GM12878 (cell line): ENCODE data around the gene HGS. TPM values are rescaled to one million over a fixed set of nuclear protein-coding genes. Genes with fewer than 3 reads are reported as not detected.
A peak's percentile ranks its signal among the peaks of the same experiment; 100 is the strongest.

ENCODE experiments used
- ATAC-seq: fragments of 200-7000 bp; cut with Tn5 transposase; 3 replicates; pipeline ENCODE4 v1.9.1; 2020; ENCODE audit warnings: mild to moderate bottlenecking, moderate library complexity
- BruUV-seq: library from RNA; stranded (reverse); fragments of 400-500 nt; replicated peaks from 2 replicates; lab custom pipeline; 2021; lab: Mats Ljungman, UMichigan
- CTCF ChIA-PET: fragments of 300-600 bp; sonication (Branson Sonifier 250); formaldehyde crosslinking; extraction: SDS; loops from one replicate; lab custom pipeline; 2021; ENCODE audit warnings: inconsistent platforms; lab: Yijun Ruan, JAX
- POLR2A ChIA-PET: fragments of 350-600 bp; formaldehyde crosslinking; extraction: SDS; loops from one replicate; lab custom pipeline; 2021; ENCODE audit warnings: inconsistent platforms; lab: Charles Lee
- RAD21 ChIA-PET: fragments of 300-600 bp; sonication (Branson Sonifier 250); formaldehyde crosslinking; loops from one replicate; lab custom pipeline; 2023; ENCODE audit warnings: antibody characterized with exemption; ENCODE audit not compliant: unreplicated experiment; lab: Charles Lee
- SMC1A ChIA-PET: fragments of 300-600 bp; sonication (Branson Sonifier 250); formaldehyde crosslinking; loops from one replicate; lab custom pipeline; 2023; ENCODE audit not compliant: unreplicated experiment, uncharacterized antibody; lab: Charles Lee
- DNase-seq: peaks from one replicate; pipeline ENCODE4 v3.0.0-alpha.2; 2011; ENCODE audit warnings: low read depth, low spot score
- FAIRE-seq: peaks from 3 replicates; lab custom pipeline; 2011; peaks lifted over from hg19 to GRCh38; lab: Jason Lieb, UNC
- H2AFZ ChIP-seq: 2 replicates; pipeline ENCODE4 v1.6.0; 2011; ENCODE audit warnings: low read depth, low read length, control low read depth; ENCODE audit not compliant: control insufficient read depth
- H3K27ac ChIP-seq: 2 replicates; pipeline ENCODE4 v1.5.1; 2011; ENCODE audit warnings: control low read depth; ENCODE audit not compliant: control insufficient read depth, insufficient read depth
- H3K27me3 ChIP-seq, 2 experiments: replicated peaks in 1 of 2; 2 replicates each; pipeline versions ENCODE4 v1.6.0 to v1.6.1; 2011; ENCODE audit warnings: low read length in 1 of 2; ENCODE audit not compliant: control insufficient read depth in 2 of 2, insufficient read depth in 2 of 2
- H3K36me3 ChIP-seq, 2 experiments: 2 replicates each; pipeline ENCODE4 v1.5.1; 2011; ENCODE audit warnings: low read length in 1 of 2; ENCODE audit not compliant: control insufficient read depth in 2 of 2, insufficient read depth in 2 of 2
- H3K4me1 ChIP-seq: 2 replicates; pipeline ENCODE4 v1.6.1; 2011; ENCODE audit warnings: mild to moderate bottlenecking, low read length, moderate library complexity, mixed read lengths; ENCODE audit not compliant: control insufficient read depth, insufficient read depth
- H3K4me2 ChIP-seq: 2 replicates; pipeline ENCODE4 v1.6.0; 2011; ENCODE audit warnings: control low read depth; ENCODE audit not compliant: control insufficient read depth, insufficient read depth
- H3K4me3 ChIP-seq: fragments of 200-600 bp; sonication (generic); 2 replicates; pipeline ENCODE4 v1.5.1; 2016
- H3K79me2 ChIP-seq: 2 replicates; pipeline ENCODE4 v1.6.0; 2011; ENCODE audit warnings: low read length; ENCODE audit not compliant: control insufficient read depth, insufficient read depth
- H3K9ac ChIP-seq: 2 replicates; pipeline ENCODE4 v1.8.0; 2011; ENCODE audit warnings: low read length, control low read depth, mixed read lengths; ENCODE audit not compliant: control insufficient read depth, insufficient read depth
- H3K9me3 ChIP-seq: replicated peaks from 3 replicates; pipeline ENCODE4 v1.5.1; 2011; ENCODE audit warnings: mild to moderate bottlenecking, low read length; ENCODE audit not compliant: control insufficient read depth, insufficient read depth
- H4K20me1 ChIP-seq: 2 replicates; pipeline ENCODE4 v1.6.0; 2011; ENCODE audit not compliant: control insufficient read depth, insufficient read depth
- BCLAF1 ChIP-seq: fragments of 450-650 bp; IDR thresholded peaks from 2 replicates; pipeline ENCODE4 v1.6.1; 2017; ENCODE audit warnings: antibody characterized with exemption, mild to moderate bottlenecking, moderate library complexity
- HCFC1 ChIP-seq: fragments of 150-350 bp; IDR thresholded peaks from 2 replicates; pipeline ENCODE4 v1.6.1; 2014; ENCODE audit warnings: low read length
- KAT2A ChIP-seq: conservative IDR thresholded peaks from 2 replicates; pipeline ENCODE4 v1.6.1; 2011; ENCODE audit warnings: low read depth, low read length; ENCODE audit not compliant: control insufficient read depth
- MYB ChIP-seq: fragments of 150-350 bp; IDR thresholded peaks from 2 replicates; pipeline ENCODE4 v1.6.1; 2014; ENCODE audit warnings: mild to moderate bottlenecking, low read depth, low read length, borderline replicate concordance
- NFIC ChIP-seq: IDR thresholded peaks from 2 replicates; pipeline ENCODE4 v1.6.1; 2012; ENCODE audit warnings: low read depth, mild to moderate bottlenecking, inconsistent platforms, low read length, moderate library complexity
- POLR2A ChIP-seq: IDR thresholded peaks from 2 replicates; pipeline ENCODE4 v1.6.1; 2011; ENCODE audit warnings: low read depth, mild to moderate bottlenecking, low read length
- SREBF1 ChIP-seq: IDR thresholded peaks from 2 replicates; pipeline ENCODE4 v1.6.1; 2012; ENCODE audit warnings: mild to moderate bottlenecking, low read length
- SUZ12 ChIP-seq: fragments of 200-600 bp; sonication (generic); IDR thresholded peaks from one replicate; pipeline ENCODE4 v1.6.1; 2018; ENCODE audit warnings: antibody characterized with exemption, mild to moderate bottlenecking; ENCODE audit not compliant: unreplicated experiment
- TCF12 ChIP-seq: IDR thresholded peaks from 2 replicates; pipeline ENCODE4 v1.6.1; 2011; ENCODE audit warnings: low read depth, mild to moderate bottlenecking, low read length
- ZNF622 ChIP-seq: fragments of 450-650 bp; IDR thresholded peaks from 2 replicates; pipeline ENCODE4 v1.6.1; 2017; ENCODE audit warnings: mild to moderate bottlenecking, inconsistent platforms
- WGBS: methylation state at CpG from one replicate; pipeline ENCODE4 v1.1.6; 2016; ENCODE audit warnings: low lambda C conversion rate; ENCODE audit not compliant: insufficient replicate concordance, insufficient coverage; ENCODE audit errors: missing lambda C conversion rate; 5-methylcytosine and 5-hydroxymethylcytosine counted together
- in situ Hi-C: fragments of 300-500 bp; cut with MboI; formaldehyde crosslinking; loops from 9 replicates; pipeline ENCODE4 v1.14.3; 2018; ENCODE audit warnings: mixed read lengths
- intact Hi-C: fragments of 100-400 bp; cut with micrococcal nuclease; formaldehyde crosslinking; loops from one replicate; pipeline ENCODE4 v1.14.2; 2022; ENCODE audit not compliant: unreplicated experiment
- polyA plus RNA-seq, 11 experiments: library from polyadenylated mRNA; depleted of rRNA in 4 of 11; unstranded in 6 of 11; stranded (reverse) in 5 of 11; fragments of >200 nt; fragmentation: Nextera tagmentation in 4 of 11; fragmentation: Illumina TruSeq in 1 of 11; extraction: Ambion mirVana in 4 of 11; extraction: Trizol in 1 of 11; gene quantifications; 1 replicate in 1 of 11; 2 replicates in 10 of 11; pipeline versions ENCODE4 v1.2.1 to v1.2.3, GENCODE V29; 2011 to 2016; ENCODE audit warnings: inconsistent platforms in 2 of 11, missing spikeins in 2 of 11, low read depth in 1 of 11
- total RNA-seq, 4 experiments: library from RNA; depleted of rRNA in 3 of 4; stranded (reverse); fragments of >200 nt in 3 of 4; fragmentation: Illumina TruSeq in 1 of 4; extraction: Trizol in 1 of 4; gene quantifications; 2 replicates each; pipeline versions ENCODE4 v1.2.1 to v1.2.3, GENCODE V29; 2013 to 2021

Gene HGS
- total and polyA plus RNA-seq, 10 of the 15 experiments (the other 5 are each of a cell fraction or from before 2014, with no cell fraction given) = 2.2 to 85.6 (median 55.3) TPM

- no peaks in the 10 kb centered on the region for H3K4me1 ChIP-seq
- ChIA-PET RAD21 (no interaction called here), SMC1A (no interaction called here)
- in situ Hi-C loops = no loop called here
- no peak for TF ChIP-seq TCF12
- TF ChIP-seq SUZ12 = no peak
- peak; percentile 46; the same call in 1 of the 2 replicates for TF ChIP-seq POLR2A
- no peak for TF ChIP-seq MYB
- TF ChIP-seq, all 136 proteins: peak for 1
- H3K4me2 ChIP-seq = no peak overlapping the region
- no peaks in the 10 kb centered on the region for H4K20me1 ChIP-seq
- FAIRE-seq (no peak), DNase-seq (no peak), ATAC-seq (no peak)
- H3K9ac ChIP-seq = no peak overlapping the region
- intact Hi-C loops = no loop called here
- no peaks in the 10 kb centered on the region; the same call in none of the 2 replicates for H3K79me2 ChIP-seq
- H3K9me3 ChIP-seq = no peaks in the 10 kb centered on the region
- BruUV-seq = no TSS peak
- ChIA-PET CTCF (no interaction called here), POLR2A (no interaction called here)
- no peak overlapping the region for H2AFZ ChIP-seq
- no peaks in the 10 kb centered on the region for H3K27me3 ChIP-seq
- H3K36me3 ChIP-seq = peaks cover 19 to 48% of the 10 kb centered on the region in 2 experiments; a peak in 3 of 4 replicates
- H3K4me3 ChIP-seq = no peak overlapping the region
- 95% methylated on average over 22 of the region's 22 CpGs for WGBS
- no peak overlapping the region for H3K27ac ChIP-seq
Observed at GRCh38 chr17:81695801-81696200, 12.0 kb downstream of the HGS start.

- in situ Hi-C loops = no loop called here
- H4K20me1 ChIP-seq = no peaks in the 10 kb centered on the region
- H2AFZ ChIP-seq = no peak overlapping the region
- TF ChIP-seq POLR2A (0 out of 2 replicates have a peak, but pooled peaks have one; percentile 21), SREBF1 (no peak), ZNF622 (no peak), BCLAF1 (no peak), KAT2A (no peak), NFIC (no peak), HCFC1 (no peak)
- H3K79me2 ChIP-seq = peaks cover 3% of the 10 kb centered on the region
- ChIA-PET CTCF (no interaction called here), RAD21 (no interaction called here), SMC1A (no interaction called here), POLR2A (no interaction called here)
- 98% methylated on average over 32 of the region's 40 CpGs for WGBS
- FAIRE-seq = no peak
- no peak overlapping the region for H3K4me2 ChIP-seq
- no peak overlapping the region for H3K4me3 ChIP-seq
- no peak overlapping the region for H3K27ac ChIP-seq
- no peaks in the 10 kb centered on the region for H3K9me3 ChIP-seq
- no peak overlapping the region for H3K9ac ChIP-seq
- peaks cover 3% of the 10 kb centered on the region for H3K4me1 ChIP-seq
- H3K36me3 ChIP-seq = peaks cover 20 to 51% of the 10 kb centered on the region in 2 experiments; a peak in 3 of 4 replicates
- no peaks in the 10 kb centered on the region for H3K27me3 ChIP-seq
- no peak for DNase-seq
- intact Hi-C loops = no loop called here
- BruUV-seq = no TSS peak
- ATAC-seq = no peak
Observed at GRCh38 chr17:81696218-81696941, 12.6 kb downstream of the HGS start.
